AG09309 (cell line): ENCODE data around the gene NDRG2.
A peak's percentile ranks its signal among the peaks of the same experiment; 100 is the strongest.

Source experiments
- DNase-seq: peaks from one replicate; pipeline ENCODE4 v3.0.0-alpha.2; 2010; ENCODE audit warnings: low read depth
- H3K4me3 ChIP-seq: 2 replicates; pipeline ENCODE4 v1.5.1; 2011; ENCODE audit warnings: mild to moderate bottlenecking, low read depth, low read length, moderate library complexity; ENCODE audit not compliant: control insufficient read depth
- TF ChIP-seq, protein P1 (sequence below): IDR thresholded peaks from 2 replicates; pipeline ENCODE4 v1.5.1; 2011; ENCODE audit warnings: mild to moderate bottlenecking, low read depth, low read length, inconsistent platforms; ENCODE audit not compliant: insufficient read depth, control insufficient read depth; ENCODE audit errors: missing control alignments

NDRG2 gene

DNA sequence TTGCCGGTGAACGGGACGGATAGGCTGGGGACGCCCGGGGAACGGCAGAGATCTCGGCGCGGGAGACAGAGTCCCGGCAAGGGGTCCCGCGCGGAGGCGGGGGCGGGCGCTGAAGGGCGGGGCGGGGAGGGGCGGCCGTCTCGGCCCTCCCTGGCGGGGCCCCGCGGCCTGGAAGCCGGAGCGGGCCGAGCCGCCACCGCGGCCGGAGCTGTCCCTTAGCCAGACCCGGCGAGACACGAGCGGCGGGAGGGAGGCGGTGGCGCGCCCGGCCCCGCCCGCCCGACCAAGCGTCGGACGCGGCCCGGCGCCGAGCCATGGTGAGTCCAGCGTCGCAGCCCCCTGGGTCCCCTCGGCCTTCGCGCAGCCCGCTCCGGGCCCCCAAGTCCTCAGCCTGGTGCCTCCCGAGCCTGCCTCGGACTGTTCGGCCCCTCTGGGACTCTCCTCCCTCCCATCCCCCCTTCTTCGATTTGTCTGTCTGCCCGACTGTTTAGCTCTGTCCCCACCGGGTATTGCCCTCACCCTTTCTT is 45.3 kb upstream of the NDRG2 start, which contains the start of gene ARHGEF40:
Gene ARHGEF40, plus strand, starts transcription at position 222 of the 527 bp plus-strand sequence. Its CDS starts 93 bp downstream, at position 315.
- TF ChIP-seq, protein P1, sequence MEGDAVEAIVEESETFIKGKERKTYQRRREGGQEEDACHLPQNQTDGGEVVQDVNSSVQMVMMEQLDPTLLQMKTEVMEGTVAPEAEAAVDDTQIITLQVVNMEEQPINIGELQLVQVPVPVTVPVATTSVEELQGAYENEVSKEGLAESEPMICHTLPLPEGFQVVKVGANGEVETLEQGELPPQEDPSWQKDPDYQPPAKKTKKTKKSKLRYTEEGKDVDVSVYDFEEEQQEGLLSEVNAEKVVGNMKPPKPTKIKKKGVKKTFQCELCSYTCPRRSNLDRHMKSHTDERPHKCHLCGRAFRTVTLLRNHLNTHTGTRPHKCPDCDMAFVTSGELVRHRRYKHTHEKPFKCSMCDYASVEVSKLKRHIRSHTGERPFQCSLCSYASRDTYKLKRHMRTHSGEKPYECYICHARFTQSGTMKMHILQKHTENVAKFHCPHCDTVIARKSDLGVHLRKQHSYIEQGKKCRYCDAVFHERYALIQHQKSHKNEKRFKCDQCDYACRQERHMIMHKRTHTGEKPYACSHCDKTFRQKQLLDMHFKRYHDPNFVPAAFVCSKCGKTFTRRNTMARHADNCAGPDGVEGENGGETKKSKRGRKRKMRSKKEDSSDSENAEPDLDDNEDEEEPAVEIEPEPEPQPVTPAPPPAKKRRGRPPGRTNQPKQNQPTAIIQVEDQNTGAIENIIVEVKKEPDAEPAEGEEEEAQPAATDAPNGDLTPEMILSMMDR: no peak
- peak within 1 kb of the TSS; percentile 96 for H3K4me3 ChIP-seq
- no peak for DNase-seq

DNA sequence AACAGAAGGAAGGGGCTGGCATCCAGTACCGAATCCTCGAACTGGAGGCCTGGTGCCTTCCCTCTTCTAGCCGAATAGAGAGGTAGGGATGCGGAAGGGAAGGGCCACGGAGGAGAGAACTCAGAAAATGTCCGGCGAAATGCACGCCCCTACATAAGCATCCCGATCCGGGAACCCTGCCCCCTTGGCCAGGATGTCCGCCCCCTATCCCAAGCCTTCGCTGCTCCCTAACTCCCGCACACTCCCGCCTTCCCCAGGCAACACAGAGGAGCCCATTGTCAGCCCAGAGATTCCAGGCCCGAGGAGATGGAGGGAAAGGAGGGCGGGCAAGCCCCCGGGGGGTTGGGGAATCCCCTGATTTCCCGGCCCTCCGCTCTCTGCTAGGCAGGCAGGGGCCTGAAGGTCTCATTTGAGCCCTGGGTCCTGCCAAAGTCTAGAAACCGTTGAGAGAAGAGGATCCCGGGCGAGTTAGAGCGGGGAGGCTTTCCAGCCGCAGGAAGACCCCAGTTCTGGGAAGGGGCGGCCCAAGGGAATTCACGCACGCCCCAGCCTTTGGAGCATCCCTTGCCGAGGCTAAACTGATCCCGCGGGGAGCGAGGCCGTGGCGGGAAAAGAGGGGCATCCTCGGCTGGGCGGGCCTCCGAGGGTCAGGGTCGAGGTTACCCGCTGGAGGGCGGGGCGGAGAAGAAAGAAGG is 44.7 kb upstream of the NDRG2 start:
- TF ChIP-seq, protein P1: no peak
- no peak for DNase-seq
- H3K4me3 ChIP-seq: peak overlapping the region; percentile 96

DNA sequence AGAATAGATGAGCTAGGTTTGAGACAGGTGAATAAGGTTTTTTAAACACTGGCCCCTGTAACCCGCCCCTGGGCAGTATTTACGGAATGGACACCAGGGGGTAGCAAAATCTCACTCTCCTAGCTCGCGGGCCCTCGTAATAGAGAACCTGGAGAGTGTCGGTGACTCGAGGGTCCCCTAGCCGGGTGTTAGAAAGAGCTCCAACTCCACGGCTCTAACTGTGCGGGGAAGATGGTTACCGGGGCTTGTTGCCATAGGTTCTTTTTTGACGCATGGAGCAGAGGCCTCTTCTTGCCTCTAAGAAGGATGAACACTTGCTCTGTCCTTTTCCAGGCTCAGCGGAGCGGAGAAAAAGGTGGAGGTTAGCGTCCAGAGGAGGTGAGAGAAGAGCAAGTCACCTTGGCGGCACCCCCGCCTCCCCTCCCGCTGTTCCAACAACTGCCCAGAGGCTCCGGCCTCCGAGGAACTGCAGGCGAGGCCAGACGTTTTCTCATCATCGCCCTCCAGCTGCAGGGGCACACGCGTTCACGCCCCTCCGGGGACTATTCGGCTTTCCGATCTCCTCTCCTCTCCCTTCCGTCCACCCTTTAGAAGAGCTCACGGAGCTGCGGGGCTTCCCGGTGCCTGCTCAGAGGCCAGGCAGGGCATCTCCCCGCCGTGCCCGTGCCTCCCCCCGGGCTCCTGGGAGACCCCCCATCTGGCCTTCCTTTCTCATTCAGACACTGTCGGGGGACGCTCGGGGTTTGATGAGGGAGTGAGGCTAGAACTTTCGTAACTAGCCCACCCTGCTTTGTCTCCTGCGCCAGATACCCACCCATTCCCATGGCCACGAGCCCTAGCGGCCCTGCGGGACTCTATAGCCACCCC is 43.9 kb upstream of the NDRG2 start:
- peak overlapping the region; percentile 96 for H3K4me3 ChIP-seq
- no peak for DNase-seq
- TF ChIP-seq, protein P1: peak; percentile 73

DNA sequence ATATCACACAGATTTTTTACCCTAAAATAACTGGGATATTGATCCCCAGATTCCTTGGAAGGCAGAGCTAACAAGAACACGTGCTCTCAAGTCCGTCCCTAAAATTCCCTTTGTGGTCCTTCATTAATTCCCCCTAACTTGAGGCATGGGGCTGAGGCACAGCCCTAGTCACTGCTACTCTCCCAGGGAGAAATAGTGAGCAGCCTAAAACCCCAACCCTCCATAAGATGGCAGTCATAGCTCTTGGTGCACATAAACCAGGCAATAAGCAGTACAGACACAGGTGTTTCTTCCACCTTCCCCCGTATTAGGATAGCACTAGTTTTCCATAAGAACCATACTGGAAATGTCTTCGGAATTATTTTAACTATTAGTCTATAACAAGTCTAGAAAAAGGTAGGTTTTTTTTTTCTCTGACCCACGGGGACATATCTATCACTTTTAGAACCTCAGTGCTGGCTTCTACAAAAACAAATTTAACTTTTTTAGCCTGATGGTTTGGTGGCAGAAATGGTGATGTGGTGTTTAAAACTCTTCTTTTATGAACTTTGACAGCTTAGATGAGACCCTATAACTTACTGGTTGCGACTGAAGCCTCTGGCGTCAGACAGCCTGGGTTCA is 42.1 kb upstream of the NDRG2 start:
- no peak for DNase-seq
- H3K4me3 ChIP-seq: no peak overlapping the region
- TF ChIP-seq, protein P1: peak; percentile 37

DNA sequence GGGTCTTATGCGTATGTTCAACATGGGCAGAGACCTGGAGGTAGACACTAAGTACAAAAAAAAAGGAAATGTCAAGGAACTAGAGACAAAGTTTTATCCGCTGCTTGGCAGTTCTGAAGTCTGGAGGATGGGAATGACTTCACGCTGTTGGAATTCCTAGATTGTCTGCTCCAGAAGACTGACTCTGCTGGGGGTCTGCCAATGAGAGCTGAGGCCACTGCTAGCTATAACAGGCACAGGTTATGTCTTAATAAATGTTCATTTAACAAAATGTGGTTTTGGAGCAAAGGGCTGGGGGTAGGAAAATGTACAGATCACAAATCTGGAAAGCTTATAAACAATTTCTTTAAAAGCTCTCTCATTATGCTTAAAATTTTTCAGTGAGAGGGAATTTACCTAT is 38.6 kb upstream of the NDRG2 start:
- H3K4me3 ChIP-seq: no peak overlapping the region
- TF ChIP-seq, protein P1: no peak
- DNase-seq: no peak

DNA sequence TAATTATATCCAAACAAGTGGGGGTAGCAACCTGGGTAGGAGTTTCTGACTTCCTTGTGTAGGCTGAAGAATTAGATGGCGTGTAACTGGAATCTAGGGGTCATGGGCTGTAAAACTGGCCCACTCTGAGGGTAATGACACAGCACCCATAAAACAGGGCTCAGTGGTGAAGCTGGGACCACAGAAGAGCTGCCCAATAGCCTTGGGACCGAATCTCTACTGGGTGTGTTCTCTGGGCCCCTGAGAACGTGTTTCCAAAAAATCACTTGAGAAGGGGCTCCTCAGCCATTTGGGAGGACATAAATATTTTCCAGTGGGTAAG is 36.4 kb upstream of the NDRG2 start:
- DNase-seq: no peak
- no peak overlapping the region for H3K4me3 ChIP-seq
- TF ChIP-seq, protein P1: no peak
